OCI-LY7 (cell line): ENCODE measurements around the gene ZSCAN23. TPM values are rescaled to one million over a fixed set of nuclear protein-coding genes. Genes with fewer than 3 reads are reported as not detected.

Experiments
- Bru-seq: library from RNA; stranded (reverse); fragments of 400-500 nt; gene quantifications from one replicate; lab custom pipeline; 2021; lab: Mats Ljungman, UMichigan
- BruChase-seq, 2 experiments: library from RNA; stranded (reverse); fragments of 400-500 nt; gene quantifications; one replicate each; lab custom pipeline; 2021; lab: Mats Ljungman, UMichigan
- BruUV-seq: library from RNA; stranded (reverse); fragments of 400-500 nt; replicated peaks from 2 replicates; lab custom pipeline; 2021; lab: Mats Ljungman, UMichigan
- CTCF ChIA-PET: fragments of 300-600 bp; sonication (Branson Sonifier 250); formaldehyde crosslinking; loops from one replicate; lab custom pipeline; 2022; ENCODE audit warnings: antibody characterized with exemption; ENCODE audit not compliant: unreplicated experiment; lab: Charles Lee
- POLR2A ChIA-PET: fragments of 300-600 bp; sonication (Branson Sonifier 250); formaldehyde crosslinking; loops from one replicate; lab custom pipeline; 2022; ENCODE audit warnings: antibody characterized with exemption; lab: Charles Lee
- DNase-seq: peaks from one replicate; pipeline ENCODE4 v3.0.0-alpha.2; 2015; ENCODE audit warnings: low spot score
- H2AFZ ChIP-seq: fragments of 200-600 bp; sonication (generic), shearing (Covaris generic); 2 replicates; pipeline ENCODE4 v1.6.1; 2014; ENCODE audit warnings: mild to moderate bottlenecking, antibody characterized with exemption, low read length, moderate library complexity
- H3K27ac ChIP-seq: fragments of 200-600 bp; sonication (generic); 2 replicates; pipeline ENCODE4 v1.5.1; 2014; ENCODE audit warnings: mixed run types, low read depth, mild to moderate bottlenecking, moderate library complexity, low read length, inconsistent platforms; ENCODE audit not compliant: poor library complexity, severe bottlenecking
- H3K36me3 ChIP-seq: fragments of 200-600 bp; sonication (generic); 2 replicates; pipeline ENCODE4 v1.6.1; 2014; ENCODE audit warnings: mild to moderate bottlenecking, antibody characterized with exemption, low read length, moderate library complexity, mixed read lengths; ENCODE audit not compliant: insufficient read depth
- H3K4me1 ChIP-seq: fragments of 200-600 bp; sonication (generic); 2 replicates; pipeline ENCODE4 v1.5.1; 2014; ENCODE audit warnings: mild to moderate bottlenecking, low read length; ENCODE audit not compliant: insufficient read depth, poor library complexity, severe bottlenecking
- H3K4me2 ChIP-seq: fragments of 200-600 bp; sonication (generic); 2 replicates; pipeline ENCODE4 v1.6.1; 2014; ENCODE audit warnings: mild to moderate bottlenecking, low read length
- H3K4me3 ChIP-seq: fragments of 200-600 bp; sonication (generic); 2 replicates; pipeline ENCODE4 v1.5.1; 2014; ENCODE audit warnings: mild to moderate bottlenecking, low read depth, low read length; ENCODE audit not compliant: poor library complexity, severe bottlenecking
- H3K79me2 ChIP-seq: fragments of 200-600 bp; sonication (generic); 2 replicates; pipeline ENCODE4 v1.6.1; 2016; ENCODE audit warnings: low read depth, mild to moderate bottlenecking, low read length, moderate library complexity, mixed read lengths; ENCODE audit not compliant: insufficient read depth
- H3K9me2 ChIP-seq: fragments of 200-600 bp; sonication (generic); 2 replicates; pipeline ENCODE4 v1.6.1; 2016; ENCODE audit warnings: mild to moderate bottlenecking, low read length, mixed read lengths; ENCODE audit not compliant: insufficient read depth
- H3K9me3 ChIP-seq: fragments of 200-600 bp; sonication (generic); 2 replicates; pipeline ENCODE4 v1.6.1; 2014; ENCODE audit warnings: mild to moderate bottlenecking, mixed run types, low read length, mixed read lengths
- H4K20me1 ChIP-seq: fragments of 200-600 bp; sonication (generic); 2 replicates; pipeline ENCODE4 v1.6.1; 2014; ENCODE audit warnings: mild to moderate bottlenecking, antibody characterized with exemption, low read length, moderate library complexity, mixed read lengths; ENCODE audit not compliant: insufficient read depth
- CTCF ChIP-seq: fragments of 200-600 bp; sonication (generic); conservative IDR thresholded peaks from 2 replicates; pipeline ENCODE4 v1.5.1; 2014; ENCODE audit warnings: mild to moderate bottlenecking, antibody characterized with exemption, low read length, moderate library complexity, mixed read lengths
- EZH2phosphoT487 ChIP-seq: fragments of 200-600 bp; sonication (generic); IDR thresholded peaks from 2 replicates; pipeline ENCODE4 v1.6.1; 2018; ENCODE audit warnings: low read depth, borderline replicate concordance, mild to moderate bottlenecking, mixed run types, antibody characterized with exemption, low read length, moderate library complexity, mixed read lengths
- intact Hi-C: fragments of 100-400 bp; cut with micrococcal nuclease; formaldehyde crosslinking; loops from one replicate; pipeline ENCODE4 v1.10.0; 2022; ENCODE audit not compliant: unreplicated experiment
- long read RNA-seq: library from polyadenylated mRNA; stranded (forward); transcript quantifications from one replicate; pipeline ENCODE4 v2.0.0, GENCODE V29; 2022
- total RNA-seq, 2 experiments: library from RNA; depleted of rRNA in 1 of 2; stranded (reverse); fragments of >200 nt in 1 of 2; shearing (Covaris generic) in 1 of 2; gene quantifications; 2 replicates each; pipeline ENCODE4 v1.2.3, GENCODE V29; 2014 to 2022

ZSCAN23 gene
- total RNA-seq (2014; rRNA removed; shearing (Covaris generic)) (not detected in 2 replicates), total RNA-seq (2022) (not detected in 2 replicates), Bru-seq, nascent RNA (not detected), BruChase-seq, experiment 1, labeled RNA remaining after a 6-hour chase (not detected), BruChase-seq, experiment 2, labeled RNA remaining after a 2-hour chase (not detected)
- long read RNA-seq, result 0 reads

- Histone ChIP-seq H3K27ac (no peak within 1 kb of the TSS), H3K4me3 (no peak within 1 kb of the TSS), H3K79me2 (no peaks in the 10 kb centered on the region), H2AFZ (no peak within 1 kb of the TSS), H3K4me2 (no peak within 1 kb of the TSS), H3K9me3 (0 out of 2 replicates have a peak, but pooled peaks cover 6% of the 10 kb centered on the region), H3K4me1 (no peaks in the 10 kb centered on the region), H3K36me3 (no peaks in the 10 kb centered on the region), H4K20me1 (no peaks in the 10 kb centered on the region), H3K9me2 (no peaks in the 10 kb centered on the region; the same call in 1 of the 2 replicates)
- intact Hi-C loops, result no loop called here
- BruUV-seq, result no TSS peak
- no peak for TF ChIP-seq EZH2phosphoT487
- no peak for TF ChIP-seq CTCF
- DNase-seq, result no peak
- POLR2A ChIA-PET, result no interaction called here
- CTCF ChIA-PET, result no interaction called here
These were observed at the start of gene ZSCAN23 for GRCh38 chr6:28443112-28443773. Gene ZSCAN23, minus strand, starts transcription at chr6:28443491. Its CDS starts 7,225 bp downstream, at chr6:28436266.

GRCh38 chr6:28491984-28492317, 48.7 kb upstream of the ZSCAN23 start:
- DNase-seq, result no peak
- no peaks in the 10 kb centered on the region for H3K9me3 ChIP-seq
- H2AFZ ChIP-seq, result no peak overlapping the region
- no peaks in the 10 kb centered on the region for H3K4me1 ChIP-seq
- intact Hi-C loops, result no loop called here
- no peak overlapping the region for H3K27ac ChIP-seq
- TF ChIP-seq CTCF (no peak), EZH2phosphoT487 (no peak)
- no peak overlapping the region for H3K4me3 ChIP-seq
- H3K79me2 ChIP-seq, result no peaks in the 10 kb centered on the region
- no peak overlapping the region for H3K4me2 ChIP-seq
- ChIA-PET CTCF (no interaction called here), POLR2A (no interaction called here)
- H3K36me3 ChIP-seq, result no peaks in the 10 kb centered on the region
- no TSS peak for BruUV-seq
- H3K9me2 ChIP-seq, result no peaks in the 10 kb centered on the region
- H4K20me1 ChIP-seq, result no peaks in the 10 kb centered on the region
